CD4-positive, alpha-beta T cell treated with Interleukin-21 for 1 hour (primary cell): ENCODE measurements around the gene PGLYRP3.

Experiments used
- DNase-seq: peaks from one replicate; pipeline ENCODE4 v3.0.0-alpha.2; 2020

Gene PGLYRP3

GRCh38 chr1:153253693-153254092 is 59.1 kb downstream of the PGLYRP3 start:
- no peak for DNase-seq

- DNase-seq: no peak
Measured at GRCh38 chr1:153253076-153253475, 59.7 kb downstream of the PGLYRP3 start.

DNA sequence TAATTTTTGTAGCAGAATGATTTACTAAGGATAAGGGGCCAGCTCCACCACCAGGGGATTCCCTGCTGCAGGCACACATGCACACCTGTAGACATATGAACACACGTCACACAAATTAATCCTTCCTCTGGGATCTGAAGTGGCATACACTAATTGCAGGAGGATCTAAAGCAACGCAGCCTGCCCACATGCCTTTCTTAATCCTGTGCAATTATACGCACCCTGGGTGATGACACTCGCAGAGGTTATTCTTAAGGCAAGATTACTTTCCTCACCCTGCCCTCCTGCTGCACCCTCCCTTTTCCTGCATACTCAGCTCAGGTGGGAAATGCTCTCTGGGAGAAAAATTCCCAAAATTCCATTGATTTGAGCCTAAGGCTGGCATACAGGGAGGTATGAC is 60.8 kb downstream of the PGLYRP3 start:
- no peak for DNase-seq

DNA sequence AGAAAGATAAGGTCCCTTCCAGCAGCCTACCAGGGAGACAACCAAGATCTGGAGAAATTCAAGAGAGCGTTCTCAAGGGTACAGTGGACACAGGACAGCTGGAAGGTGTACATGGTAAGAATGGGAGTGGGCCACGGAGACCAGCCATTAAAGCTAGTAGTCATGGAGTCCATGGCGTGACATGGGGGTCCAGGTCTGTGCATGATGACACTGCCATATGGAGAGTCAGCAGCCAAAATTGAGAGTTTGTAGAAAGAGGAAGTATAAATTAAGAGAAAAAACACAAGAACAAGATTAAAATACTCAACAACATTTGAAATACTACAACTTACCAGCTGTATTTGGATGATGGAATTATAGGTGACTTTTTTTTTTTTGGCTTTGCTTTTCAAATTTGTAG is 61.2 kb downstream of the PGLYRP3 start:
- DNase-seq: no peak

DNA sequence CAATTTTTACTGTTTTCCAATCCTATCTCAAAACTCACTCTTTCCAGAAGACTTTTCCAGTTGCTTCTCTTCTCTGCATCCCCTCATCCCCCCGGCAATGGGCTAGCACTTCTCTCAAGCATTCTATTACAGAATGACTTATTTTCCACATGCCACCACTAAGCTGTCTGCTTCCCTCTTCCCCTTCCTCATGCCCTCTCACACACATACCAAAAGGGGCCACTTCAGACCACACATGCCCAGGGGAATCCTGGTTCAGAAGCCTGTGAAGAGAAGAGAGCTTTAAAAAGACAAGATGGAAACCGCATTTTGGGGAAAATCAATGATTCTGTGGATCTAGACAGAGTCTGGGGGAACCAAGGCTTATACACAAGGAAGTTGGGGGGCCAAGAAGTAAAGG is 61.7 kb downstream of the PGLYRP3 start:
- no peak for DNase-seq

DNA sequence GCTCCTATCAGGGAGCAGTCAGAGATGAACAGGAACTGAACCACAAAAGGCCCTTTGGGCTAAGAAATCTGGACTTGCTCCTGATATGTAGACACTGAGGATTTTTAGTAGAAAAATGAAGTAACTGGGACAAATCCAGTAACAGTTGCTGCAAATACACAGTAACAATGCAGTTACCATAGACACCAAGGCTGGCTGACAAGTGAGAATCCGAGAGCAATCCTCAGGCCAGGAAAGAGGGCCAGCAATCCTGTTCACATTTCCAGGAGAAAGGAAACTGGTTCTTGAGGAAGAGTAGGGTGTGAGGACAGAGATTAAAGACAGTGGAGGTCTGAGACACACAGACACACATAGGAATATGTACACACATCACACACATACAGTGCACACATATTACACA is 62.6 kb downstream of the PGLYRP3 start:
- no peak for DNase-seq

DNA sequence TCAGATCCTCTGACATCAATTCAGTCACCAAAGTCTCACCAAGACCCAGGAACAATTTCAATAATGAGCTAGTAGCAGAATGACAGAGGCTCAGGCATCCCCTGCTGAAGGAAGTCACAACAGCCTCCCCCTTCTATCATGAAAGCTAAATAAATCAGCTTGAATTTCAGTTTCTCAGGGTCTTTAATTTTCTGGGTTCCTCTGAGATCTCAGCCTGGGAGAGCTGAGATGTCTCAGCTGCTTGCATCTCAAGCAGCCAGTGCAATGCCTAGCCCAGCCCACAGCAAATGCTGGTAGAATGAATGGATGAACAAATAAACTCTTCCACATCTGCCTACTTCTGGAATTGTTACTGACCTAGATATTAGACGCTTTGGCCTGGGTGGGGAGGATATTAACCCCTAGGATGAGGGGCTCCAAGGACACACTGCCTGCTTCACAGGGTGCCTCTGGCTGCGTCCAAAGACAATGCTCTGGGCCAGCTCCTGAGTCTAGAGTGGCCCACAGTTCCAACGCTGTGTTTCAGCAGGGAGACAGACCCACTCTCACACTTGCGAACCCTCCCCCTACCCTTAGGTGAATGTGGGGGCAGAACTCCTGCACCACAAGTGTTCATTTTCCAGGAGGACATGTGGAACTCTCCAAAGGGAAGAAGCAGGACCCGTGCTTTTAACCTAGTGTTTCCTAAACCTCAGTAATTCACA is 64.4 kb downstream of the PGLYRP3 start:
- no peak for DNase-seq
